Measurements from ENCODE around the gene ARID4B. TPM values are rescaled to one million over a fixed set of nuclear protein-coding genes. Genes with fewer than 3 reads are reported as not detected.

ARID4B gene
- total RNA-seq, 1 experiment from 2014 or later = 34.2 TPM

GRCh38 chr1:235358899-235359298 is 30.9 kb upstream of the ARID4B start:
- H3K27me3 Mint-ChIP-seq (ENCODE audit: insufficient read depth, unreplicated experiment) = no peaks in the 10 kb centered on the region
- H3K9me3 ChIP-seq = no peaks in the 10 kb centered on the region
- H3K27me3 ChIP-seq (replicated peaks; ENCODE audit: control insufficient read depth, insufficient read depth, low read length) = no peaks in the 10 kb centered on the region
- H3K4me3 Mint-ChIP-seq (ENCODE audit: unreplicated experiment) = no peak overlapping the region
- DNase-seq = no peak
- ChIA-PET POLR2A (no interaction called here), CTCF (no interaction called here)
- H3K27ac Mint-ChIP-seq (ENCODE audit: unreplicated experiment) = no peak overlapping the region
- no peaks in the 10 kb centered on the region for H3K4me1 ChIP-seq
- H3K36me3 ChIP-seq (ENCODE audit: control insufficient read depth, insufficient read depth, low read length) = no peaks in the 10 kb centered on the region
- no peaks in the 10 kb centered on the region for H3K9me3 Mint-ChIP-seq (ENCODE audit: unreplicated experiment)
- no peaks in the 10 kb centered on the region for H3K36me3 Mint-ChIP-seq (ENCODE audit: insufficient read depth, unreplicated experiment)
- H3K4me3 ChIP-seq (ENCODE audit: low read depth, low read length) = no peak overlapping the region
- intact Hi-C loops (cut with micrococcal nuclease; ENCODE audit: unreplicated experiment) = no loop called here
- TF ChIP-seq CTCF (IDR thresholded peaks at IDR 0.05; ENCODE audit: insufficient read depth in 1 of 2, low read depth in 1 of 2, low read length in 1 of 2, severe bottlenecking in 1 of 2, unreplicated experiment in 1 of 2) = no peak
- BruUV-seq (replicated peaks) = no TSS peak
- no peaks in the 10 kb centered on the region for H3K4me1 Mint-ChIP-seq (ENCODE audit: low read depth, unreplicated experiment)

- H3K27me3 Mint-ChIP-seq (ENCODE audit: insufficient read depth, unreplicated experiment) = no peaks in the 10 kb centered on the region
- Histone ChIP-seq H3K4me1 (no peaks in the 10 kb centered on the region), H3K27me3 (replicated peaks; ENCODE audit: control insufficient read depth, insufficient read depth, low read length) (no peaks in the 10 kb centered on the region), H3K9me3 (no peaks in the 10 kb centered on the region), H3K4me3 (ENCODE audit: low read depth, low read length) (no peak overlapping the region), H3K36me3 (ENCODE audit: control insufficient read depth, insufficient read depth, low read length) (no peaks in the 10 kb centered on the region)
- H3K36me3 Mint-ChIP-seq (ENCODE audit: insufficient read depth, unreplicated experiment) = no peaks in the 10 kb centered on the region
- no peak for DNase-seq
- H3K9me3 Mint-ChIP-seq (ENCODE audit: unreplicated experiment) = no peaks in the 10 kb centered on the region
- CTCF ChIA-PET = interaction anchor here (0.6 kb wide), 1 partner anchor 15 kb away, joined by 3 read pairs; no protein-coding TSS in a partner anchor
- POLR2A ChIA-PET = interaction anchor here (0.6 to 0.8 kb wide), 2 partner anchors 10 to 33 kb away, joined by 3 to 4 read pairs; partner anchors contain the start of gene TBCE
- H3K27ac Mint-ChIP-seq (ENCODE audit: unreplicated experiment) = no peak overlapping the region
- intact Hi-C loops (cut with micrococcal nuclease; ENCODE audit: unreplicated experiment) = no loop called here
- no peak for TF ChIP-seq CTCF (IDR thresholded peaks at IDR 0.05; ENCODE audit: insufficient read depth in 1 of 2, low read depth in 1 of 2, low read length in 1 of 2, severe bottlenecking in 1 of 2, unreplicated experiment in 1 of 2)
- BruUV-seq (replicated peaks) = no TSS peak
- no peak overlapping the region for H3K4me3 Mint-ChIP-seq (ENCODE audit: unreplicated experiment)
- no peaks in the 10 kb centered on the region for H3K4me1 Mint-ChIP-seq (ENCODE audit: low read depth, unreplicated experiment)
Measured at GRCh38 chr1:235357485-235358373, 29.8 kb upstream of the ARID4B start.

GRCh38 chr1:235351898-235352297 is 23.9 kb upstream of the ARID4B start:
- Histone ChIP-seq H3K4me1 (no peaks in the 10 kb centered on the region), H3K4me3 (ENCODE audit: low read depth, low read length) (no peak overlapping the region), H3K9me3 (no peaks in the 10 kb centered on the region), H3K36me3 (ENCODE audit: control insufficient read depth, insufficient read depth, low read length) (no peaks in the 10 kb centered on the region), H3K27me3 (replicated peaks; ENCODE audit: control insufficient read depth, insufficient read depth, low read length) (no peaks in the 10 kb centered on the region)
- Mint-ChIP-seq H3K27ac (ENCODE audit: unreplicated experiment) (no peak overlapping the region), H3K27me3 (ENCODE audit: insufficient read depth, unreplicated experiment) (no peaks in the 10 kb centered on the region), H3K4me3 (ENCODE audit: unreplicated experiment) (no peak overlapping the region), H3K9me3 (ENCODE audit: unreplicated experiment) (no peaks in the 10 kb centered on the region), H3K36me3 (ENCODE audit: insufficient read depth, unreplicated experiment) (no peaks in the 10 kb centered on the region), H3K4me1 (ENCODE audit: low read depth, unreplicated experiment) (no peaks in the 10 kb centered on the region)
- ChIA-PET POLR2A (no interaction called here), CTCF (no interaction called here)
- no TSS peak for BruUV-seq (replicated peaks)
- intact Hi-C loops (cut with micrococcal nuclease; ENCODE audit: unreplicated experiment) = no loop called here
- TF ChIP-seq CTCF (IDR thresholded peaks at IDR 0.05; ENCODE audit: insufficient read depth in 1 of 2, low read depth in 1 of 2, low read length in 1 of 2, severe bottlenecking in 1 of 2, unreplicated experiment in 1 of 2) = no peak
- DNase-seq = no peak
